ENCODE data around the gene VCY.
"Not testable (repeated sequence)": the region's sequence is repeated elsewhere in the genome, so short reads cannot be mapped to it uniquely, and the experiment has no call there.

The VCY gene

DNA sequence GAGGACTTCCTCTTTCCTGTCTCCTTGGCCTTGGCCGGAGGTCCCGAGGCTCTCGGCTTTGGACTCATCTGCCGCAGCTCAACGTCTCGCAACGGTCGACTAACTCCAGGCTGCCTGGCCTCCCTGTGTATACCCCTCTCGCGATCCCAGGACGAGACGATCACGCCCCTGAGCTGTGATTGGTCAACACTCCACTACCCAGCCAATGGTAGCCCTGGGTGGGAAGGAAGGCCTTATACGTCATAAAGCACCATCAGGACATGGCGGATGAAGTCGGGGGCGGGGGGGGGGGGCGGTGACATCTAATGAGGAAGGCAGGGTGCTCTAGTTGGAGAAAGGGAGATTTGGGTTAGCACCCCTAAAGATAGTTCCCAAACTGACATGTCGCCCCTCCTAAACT, at the start of gene VCY:
VCY (minus strand) TSS at position 101 of the 400 bp plus-strand sequence; CDS start at position 68, 33 bp downstream.
- not testable (repeated sequence) for DNase-seq

DNA sequence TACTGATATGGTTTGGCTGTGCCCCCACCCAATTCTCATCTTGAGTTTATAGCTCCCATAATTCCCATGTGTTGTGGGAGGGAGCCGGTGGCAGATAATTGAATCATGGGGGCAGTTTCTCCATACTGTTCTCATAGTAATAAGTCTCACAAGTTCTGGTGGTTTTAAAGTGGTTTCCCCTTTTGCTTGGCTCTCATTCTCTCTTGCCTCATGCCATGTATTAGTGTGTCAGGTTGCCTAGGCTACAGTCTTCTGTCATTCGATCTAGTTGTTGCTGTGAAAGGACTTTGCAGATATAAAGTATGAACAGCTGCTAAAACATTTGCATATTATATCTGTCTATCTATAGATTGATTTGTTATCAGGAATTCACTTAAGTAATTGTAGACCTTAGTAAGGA, 44.1 kb upstream of the VCY start:
- not testable (repeated sequence) for DNase-seq

GRCh38 chrY:14011916-14012315, 25.6 kb upstream of the VCY start:
- DNase-seq = not testable (repeated sequence)

DNA sequence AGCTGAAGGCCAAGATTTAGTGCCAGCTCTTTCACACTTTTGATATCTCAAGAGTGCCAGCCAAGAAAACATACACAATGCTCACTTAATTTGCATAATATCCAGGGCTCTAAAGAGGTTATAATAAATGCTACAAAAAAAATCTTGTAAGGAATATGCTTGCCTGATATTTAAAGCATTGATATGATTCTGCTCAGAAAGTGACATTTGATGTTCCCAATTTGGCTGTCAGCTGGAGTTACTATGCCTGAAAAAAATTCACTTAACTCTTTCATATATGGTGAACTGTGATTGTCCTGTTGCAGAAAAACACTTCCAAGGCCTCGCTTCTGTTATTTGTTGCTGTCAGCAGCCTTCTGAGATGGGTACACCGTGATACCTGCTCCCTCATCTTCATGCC, 43.9 kb downstream of the VCY start:
- DNase-seq = not testable (repeated sequence)
